ENCODE results near the gene DDX3X.

DDX3X gene

DNA sequence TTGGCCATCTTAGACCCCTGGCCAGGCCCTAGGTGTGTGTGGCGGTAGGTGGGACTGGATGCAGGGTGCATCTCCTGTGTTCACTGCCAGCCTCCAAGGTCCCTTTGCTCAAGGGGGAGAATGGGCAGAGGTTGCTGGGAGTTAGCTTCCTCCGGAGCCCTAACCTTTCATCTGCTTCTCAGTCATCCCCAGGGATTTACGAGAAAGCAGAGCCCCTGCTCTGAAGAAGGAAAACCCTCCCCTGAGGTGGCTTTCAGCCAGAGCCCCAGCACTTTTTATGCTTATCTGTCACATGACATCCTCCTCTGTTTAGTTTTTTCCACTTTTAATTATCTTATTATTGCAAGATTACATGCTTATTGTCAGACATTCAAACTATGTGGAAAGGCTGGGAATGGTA lies 44.9 kb upstream of the DDX3X start (continued):
- TF ChIP-seq BCL11A (tag by site-specific recombination; IDR thresholded peaks at IDR 0.05; ENCODE audit: low read depth) = no peak
- no peak for TF ChIP-seq SP7 (tag by site-specific recombination; IDR thresholded peaks at IDR 0.05)
- TF ChIP-seq ZNF549 (tag by site-specific recombination; IDR thresholded peaks at IDR 0.05) = no peak
- no peak for TF ChIP-seq ZNF350 (tag by site-specific recombination; IDR thresholded peaks at IDR 0.05)
- peak; percentile 33; the same call in 1 of the 2 replicates for TF ChIP-seq ZXDB (tag by site-specific recombination; IDR thresholded peaks at IDR 0.05)

DNA sequence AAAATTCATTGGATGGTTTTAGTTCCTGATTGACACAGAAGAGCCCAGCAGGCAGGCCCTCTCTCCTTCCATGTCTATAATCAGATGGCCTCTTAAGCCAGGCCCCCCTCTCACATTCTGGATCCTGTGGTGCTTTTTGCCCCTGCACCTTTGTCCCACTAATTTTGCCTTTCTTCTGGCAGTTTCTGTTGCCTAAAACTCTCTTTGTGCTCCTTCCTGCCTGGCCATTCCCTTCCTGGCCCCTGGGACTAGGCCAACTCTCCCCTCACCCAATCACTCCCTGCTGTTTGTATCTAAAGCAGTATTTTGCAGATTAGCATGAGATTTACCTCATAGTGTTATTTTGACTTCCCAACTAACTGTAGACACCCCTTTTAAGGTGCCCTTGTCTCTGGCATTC lies 42.7 kb upstream of the DDX3X start:
- H3K9me3 ChIP-seq (ENCODE audit: control insufficient read depth, insufficient read depth, low read depth, low read length) = no peaks in the 10 kb centered on the region
- peaks cover 5% of the 10 kb centered on the region for H3K4me1 ChIP-seq (ENCODE audit: control insufficient read depth, insufficient read depth, low read length)
- H3K4me3 ChIP-seq (ENCODE audit: low read depth, low read length) = no peak overlapping the region
- H3K36me3 ChIP-seq (ENCODE audit: control insufficient read depth in 2 of 2, insufficient read depth in 1 of 2, low read length in 2 of 2) = no peaks in the 10 kb centered on the region
- TF ChIP-seq ZNF521 (tag by site-specific recombination; IDR thresholded peaks at IDR 0.05) (no peak), ZNF600 (tag by site-specific recombination; IDR thresholded peaks at IDR 0.05) (no peak), ZSCAN23 (tag by site-specific recombination; IDR thresholded peaks at IDR 0.05) (no peak), ZNF214 (tag by site-specific recombination; IDR thresholded peaks at IDR 0.05; ENCODE audit: borderline replicate concordance) (no peak), ZNF555 (tag by site-specific recombination; conservative IDR thresholded peaks at IDR 0.05) (no peak), ZNF530 (tag by site-specific recombination; IDR thresholded peaks at IDR 0.05; ENCODE audit: low read depth) (no peak), KLF1 (tag by site-specific recombination; IDR thresholded peaks at IDR 0.05) (no peak), ZNF426 (tag by site-specific recombination; IDR thresholded peaks at IDR 0.05) (no peak), ZNF843 (tag by site-specific recombination; IDR thresholded peaks at IDR 0.05) (no peak), ZNF571 (tag by site-specific recombination; IDR thresholded peaks at IDR 0.05) (no peak), ZSCAN16 (tag by site-specific recombination; IDR thresholded peaks at IDR 0.05) (no peak), YY2 (tag by site-specific recombination; IDR thresholded peaks at IDR 0.05) (no peak), ZNF138 (tag by site-specific recombination; IDR thresholded peaks at IDR 0.05; ENCODE audit: borderline replicate concordance) (no peak), ZNF394 (tag by site-specific recombination; IDR thresholded peaks at IDR 0.05; ENCODE audit: borderline replicate concordance) (no peak), ZNF623 (tag by site-specific recombination; IDR thresholded peaks at IDR 0.05) (no peak), ZNF19 (tag by site-specific recombination; IDR thresholded peaks at IDR 0.05; ENCODE audit: low read depth) (no peak), ZNF837 (tag by site-specific recombination; IDR thresholded peaks at IDR 0.05) (no peak)
- TF ChIP-seq, protein P1, sequence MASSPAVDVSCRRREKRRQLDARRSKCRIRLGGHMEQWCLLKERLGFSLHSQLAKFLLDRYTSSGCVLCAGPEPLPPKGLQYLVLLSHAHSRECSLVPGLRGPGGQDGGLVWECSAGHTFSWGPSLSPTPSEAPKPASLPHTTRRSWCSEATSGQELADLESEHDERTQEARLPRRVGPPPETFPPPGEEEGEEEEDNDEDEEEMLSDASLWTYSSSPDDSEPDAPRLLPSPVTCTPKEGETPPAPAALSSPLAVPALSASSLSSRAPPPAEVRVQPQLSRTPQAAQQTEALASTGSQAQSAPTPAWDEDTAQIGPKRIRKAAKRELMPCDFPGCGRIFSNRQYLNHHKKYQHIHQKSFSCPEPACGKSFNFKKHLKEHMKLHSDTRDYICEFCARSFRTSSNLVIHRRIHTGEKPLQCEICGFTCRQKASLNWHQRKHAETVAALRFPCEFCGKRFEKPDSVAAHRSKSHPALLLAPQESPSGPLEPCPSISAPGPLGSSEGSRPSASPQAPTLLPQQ (tag by site-specific recombination; IDR thresholded peaks at IDR 0.05) = no peak
- ChIA-PET POLR2A (no interaction called here), CTCF (interaction anchor here (0.8 kb wide), 1 partner anchor 24 kb away, joined by 6 read pairs; no protein-coding TSS in a partner anchor)
- H3K27ac ChIP-seq (ENCODE audit: extremely low read depth, low read depth, low read length) = no peak overlapping the region

DNA sequence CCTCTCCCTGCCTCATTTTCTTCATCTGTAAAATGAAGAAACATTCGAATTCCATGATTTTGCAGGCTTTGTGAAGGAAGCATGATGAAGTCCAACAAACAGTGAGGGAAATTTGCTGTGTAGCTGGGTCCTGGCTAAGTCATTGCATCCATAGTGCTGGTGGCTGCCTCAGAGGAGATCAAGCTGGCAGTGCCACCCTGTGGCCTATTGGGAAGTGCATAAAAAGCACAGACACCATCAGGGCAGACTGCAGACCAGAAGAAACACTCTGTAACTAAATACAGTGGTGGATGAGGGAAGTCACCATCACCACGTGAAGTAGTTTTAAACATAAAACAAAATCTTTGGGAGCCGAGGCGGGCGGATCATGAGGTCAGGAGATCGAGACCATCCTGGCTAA lies 40.7 kb upstream of the DDX3X start:
- CTCF ChIA-PET = interaction anchor here (0.6 to 0.7 kb wide), 2 partner anchors 10 to 32 kb away, joined by 3 to 4 read pairs; no protein-coding TSS in a partner anchor
- no peaks in the 10 kb centered on the region for H3K36me3 ChIP-seq (ENCODE audit: control insufficient read depth in 2 of 2, insufficient read depth in 1 of 2, low read length in 2 of 2)
- no peaks in the 10 kb centered on the region for H3K9me3 ChIP-seq (ENCODE audit: control insufficient read depth, insufficient read depth, low read depth, low read length)
- POLR2A ChIA-PET = no interaction called here
- no peak overlapping the region for H3K4me3 ChIP-seq (ENCODE audit: low read depth, low read length)
- H3K27ac ChIP-seq (ENCODE audit: extremely low read depth, low read depth, low read length) = no peak overlapping the region
- peaks cover 5% of the 10 kb centered on the region for H3K4me1 ChIP-seq (ENCODE audit: control insufficient read depth, insufficient read depth, low read length)
- TF ChIP-seq TCF7L2 (IDR thresholded peaks at IDR 0.05; ENCODE audit: borderline replicate concordance, low read depth, low read length) (no peak), ZNF214 (tag by site-specific recombination; IDR thresholded peaks at IDR 0.05; ENCODE audit: borderline replicate concordance) (no peak), ZNF248 (tag by site-specific recombination; IDR thresholded peaks at IDR 0.05) (no peak), ZIC2 (tag by site-specific recombination; IDR thresholded peaks at IDR 0.05) (no peak), ZNF354C (tag by site-specific recombination; IDR thresholded peaks at IDR 0.05; ENCODE audit: borderline replicate concordance, low read depth) (no peak), ZNF596 (tag by site-specific recombination; IDR thresholded peaks at IDR 0.05) (no peak), SCRT2 (tag by site-specific recombination; IDR thresholded peaks at IDR 0.05) (no peak)
- TF ChIP-seq, protein P2, sequence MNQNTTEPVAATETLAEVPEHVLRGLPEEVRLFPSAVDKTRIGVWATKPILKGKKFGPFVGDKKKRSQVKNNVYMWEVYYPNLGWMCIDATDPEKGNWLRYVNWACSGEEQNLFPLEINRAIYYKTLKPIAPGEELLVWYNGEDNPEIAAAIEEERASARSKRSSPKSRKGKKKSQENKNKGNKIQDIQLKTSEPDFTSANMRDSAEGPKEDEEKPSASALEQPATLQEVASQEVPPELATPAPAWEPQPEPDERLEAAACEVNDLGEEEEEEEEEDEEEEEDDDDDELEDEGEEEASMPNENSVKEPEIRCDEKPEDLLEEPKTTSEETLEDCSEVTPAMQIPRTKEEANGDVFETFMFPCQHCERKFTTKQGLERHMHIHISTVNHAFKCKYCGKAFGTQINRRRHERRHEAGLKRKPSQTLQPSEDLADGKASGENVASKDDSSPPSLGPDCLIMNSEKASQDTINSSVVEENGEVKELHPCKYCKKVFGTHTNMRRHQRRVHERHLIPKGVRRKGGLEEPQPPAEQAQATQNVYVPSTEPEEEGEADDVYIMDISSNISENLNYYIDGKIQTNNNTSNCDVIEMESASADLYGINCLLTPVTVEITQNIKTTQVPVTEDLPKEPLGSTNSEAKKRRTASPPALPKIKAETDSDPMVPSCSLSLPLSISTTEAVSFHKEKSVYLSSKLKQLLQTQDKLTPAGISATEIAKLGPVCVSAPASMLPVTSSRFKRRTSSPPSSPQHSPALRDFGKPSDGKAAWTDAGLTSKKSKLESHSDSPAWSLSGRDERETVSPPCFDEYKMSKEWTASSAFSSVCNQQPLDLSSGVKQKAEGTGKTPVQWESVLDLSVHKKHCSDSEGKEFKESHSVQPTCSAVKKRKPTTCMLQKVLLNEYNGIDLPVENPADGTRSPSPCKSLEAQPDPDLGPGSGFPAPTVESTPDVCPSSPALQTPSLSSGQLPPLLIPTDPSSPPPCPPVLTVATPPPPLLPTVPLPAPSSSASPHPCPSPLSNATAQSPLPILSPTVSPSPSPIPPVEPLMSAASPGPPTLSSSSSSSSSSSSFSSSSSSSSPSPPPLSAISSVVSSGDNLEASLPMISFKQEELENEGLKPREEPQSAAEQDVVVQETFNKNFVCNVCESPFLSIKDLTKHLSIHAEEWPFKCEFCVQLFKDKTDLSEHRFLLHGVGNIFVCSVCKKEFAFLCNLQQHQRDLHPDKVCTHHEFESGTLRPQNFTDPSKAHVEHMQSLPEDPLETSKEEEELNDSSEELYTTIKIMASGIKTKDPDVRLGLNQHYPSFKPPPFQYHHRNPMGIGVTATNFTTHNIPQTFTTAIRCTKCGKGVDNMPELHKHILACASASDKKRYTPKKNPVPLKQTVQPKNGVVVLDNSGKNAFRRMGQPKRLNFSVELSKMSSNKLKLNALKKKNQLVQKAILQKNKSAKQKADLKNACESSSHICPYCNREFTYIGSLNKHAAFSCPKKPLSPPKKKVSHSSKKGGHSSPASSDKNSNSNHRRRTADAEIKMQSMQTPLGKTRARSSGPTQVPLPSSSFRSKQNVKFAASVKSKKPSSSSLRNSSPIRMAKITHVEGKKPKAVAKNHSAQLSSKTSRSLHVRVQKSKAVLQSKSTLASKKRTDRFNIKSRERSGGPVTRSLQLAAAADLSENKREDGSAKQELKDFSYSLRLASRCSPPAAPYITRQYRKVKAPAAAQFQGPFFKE (tag by site-specific recombination; IDR thresholded peaks at IDR 0.05; ENCODE audit: borderline replicate concordance) = no peak

Measured in HEK293 (cell line).